ENCODE measurements around the gene TMEM95. TPM values are rescaled to one million over a fixed set of nuclear protein-coding genes. Genes with fewer than 3 reads are reported as not detected.
A peak's percentile ranks its signal among the peaks of the same experiment; 100 is the strongest.

TMEM95 gene
- total and polyA plus RNA-seq, 4 donors = not detected

DNA sequence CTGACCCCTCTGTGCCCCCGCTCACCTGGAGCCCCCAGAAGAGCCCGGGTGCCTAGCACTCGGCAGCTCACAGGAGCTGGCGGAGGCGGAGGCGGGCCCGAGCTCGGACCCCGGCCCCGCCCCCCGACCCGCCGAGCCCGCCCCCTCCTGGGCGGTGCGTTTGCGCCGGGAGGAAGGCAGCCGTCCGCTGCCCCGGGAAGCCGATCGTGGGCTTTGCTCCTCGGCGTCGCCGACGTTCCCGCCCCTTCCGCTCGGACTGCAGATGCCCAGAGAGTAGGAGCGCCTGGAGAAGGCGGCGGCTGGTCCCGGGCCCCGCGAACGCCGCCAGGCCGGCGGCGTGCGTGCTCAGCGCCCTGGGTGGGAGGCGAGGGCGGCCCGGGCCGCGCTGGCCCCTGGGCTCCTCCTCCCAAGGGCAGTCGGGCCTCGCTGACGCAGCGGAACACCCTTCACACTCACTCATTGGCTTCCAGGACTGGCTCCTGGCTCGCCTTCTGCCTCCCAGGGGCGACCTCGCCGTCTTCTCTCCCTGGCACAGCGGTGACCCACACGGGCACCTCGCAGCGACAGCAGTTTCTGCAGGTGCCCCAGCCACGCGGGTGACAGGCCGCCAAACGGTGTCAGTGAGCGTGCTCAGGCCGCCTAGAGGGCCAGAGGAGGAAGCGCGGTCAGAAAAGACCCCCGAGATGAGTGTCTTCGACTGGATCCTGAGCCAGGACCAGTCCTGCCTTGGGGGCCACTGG is 39.7 kb downstream of the TMEM95 start, which contains the start of gene PLSCR3:
PLSCR3 (minus strand) TSS at position 74 of the 740 bp plus-strand sequence. CDS start 415 bp downstream, outside the sequence.
- Histone ChIP-seq H3K4me3 (ENCODE audit: low read depth in 1 of 3, low read length in 3 of 3) (peak within 1 kb of the TSS; percentile 69 to 85 (median 73)), H3K9me3 (ENCODE audit: control insufficient read depth in 4 of 4, low read length in 3 of 4) (no peaks in the 10 kb centered on the region), H3K4me1 (ENCODE audit: control insufficient read depth in 4 of 4, insufficient read depth in 4 of 4, low read length in 3 of 4) (peaks cover 0 to 15% (median 8%) of the 10 kb centered on the region in 4 donors), H3K9ac (ENCODE audit: low read depth in 1 of 2, low read length in 2 of 2) (peak within 1 kb of the TSS; percentile 79 to 88), H3K27ac (ENCODE audit: low read depth in 1 of 2, low read length in 2 of 2) (peak within 1 kb of the TSS; percentile 74 to 94), H3K36me3 (ENCODE audit: control insufficient read depth in 4 of 4, insufficient read depth in 3 of 4, low read depth in 1 of 4, low read length in 3 of 4) (peaks cover 0 to 6% (median 0%) of the 10 kb centered on the region in 4 donors), H3K27me3 (ENCODE audit: control insufficient read depth in 4 of 4, insufficient read depth in 4 of 4, low read length in 3 of 4) (no peaks in the 10 kb centered on the region)
- DNase-seq (ENCODE audit: low spot score) = peak; percentile 88
- TF ChIP-seq GABPA (IDR thresholded peaks at IDR 0.05 in 1 of 2, conservative IDR thresholded peaks at IDR 0.05 in 1 of 2) (peak in 1 of 2 donors; percentile 40), HNF4A (conservative IDR thresholded peaks at IDR 0.05) (no peak), YY1 (IDR thresholded peaks at IDR 0.05) (peak; percentile 39)
- TF ChIP-seq, protein P1, sequence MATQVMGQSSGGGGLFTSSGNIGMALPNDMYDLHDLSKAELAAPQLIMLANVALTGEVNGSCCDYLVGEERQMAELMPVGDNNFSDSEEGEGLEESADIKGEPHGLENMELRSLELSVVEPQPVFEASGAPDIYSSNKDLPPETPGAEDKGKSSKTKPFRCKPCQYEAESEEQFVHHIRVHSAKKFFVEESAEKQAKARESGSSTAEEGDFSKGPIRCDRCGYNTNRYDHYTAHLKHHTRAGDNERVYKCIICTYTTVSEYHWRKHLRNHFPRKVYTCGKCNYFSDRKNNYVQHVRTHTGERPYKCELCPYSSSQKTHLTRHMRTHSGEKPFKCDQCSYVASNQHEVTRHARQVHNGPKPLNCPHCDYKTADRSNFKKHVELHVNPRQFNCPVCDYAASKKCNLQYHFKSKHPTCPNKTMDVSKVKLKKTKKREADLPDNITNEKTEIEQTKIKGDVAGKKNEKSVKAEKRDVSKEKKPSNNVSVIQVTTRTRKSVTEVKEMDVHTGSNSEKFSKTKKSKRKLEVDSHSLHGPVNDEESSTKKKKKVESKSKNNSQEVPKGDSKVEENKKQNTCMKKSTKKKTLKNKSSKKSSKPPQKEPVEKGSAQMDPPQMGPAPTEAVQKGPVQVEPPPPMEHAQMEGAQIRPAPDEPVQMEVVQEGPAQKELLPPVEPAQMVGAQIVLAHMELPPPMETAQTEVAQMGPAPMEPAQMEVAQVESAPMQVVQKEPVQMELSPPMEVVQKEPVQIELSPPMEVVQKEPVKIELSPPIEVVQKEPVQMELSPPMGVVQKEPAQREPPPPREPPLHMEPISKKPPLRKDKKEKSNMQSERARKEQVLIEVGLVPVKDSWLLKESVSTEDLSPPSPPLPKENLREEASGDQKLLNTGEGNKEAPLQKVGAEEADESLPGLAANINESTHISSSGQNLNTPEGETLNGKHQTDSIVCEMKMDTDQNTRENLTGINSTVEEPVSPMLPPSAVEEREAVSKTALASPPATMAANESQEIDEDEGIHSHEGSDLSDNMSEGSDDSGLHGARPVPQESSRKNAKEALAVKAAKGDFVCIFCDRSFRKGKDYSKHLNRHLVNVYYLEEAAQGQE (IDR thresholded peaks at IDR 0.05) = peak; percentile 17
- under 1% methylated on average over 71 of the region's 71 CpGs for WGBS

DNA sequence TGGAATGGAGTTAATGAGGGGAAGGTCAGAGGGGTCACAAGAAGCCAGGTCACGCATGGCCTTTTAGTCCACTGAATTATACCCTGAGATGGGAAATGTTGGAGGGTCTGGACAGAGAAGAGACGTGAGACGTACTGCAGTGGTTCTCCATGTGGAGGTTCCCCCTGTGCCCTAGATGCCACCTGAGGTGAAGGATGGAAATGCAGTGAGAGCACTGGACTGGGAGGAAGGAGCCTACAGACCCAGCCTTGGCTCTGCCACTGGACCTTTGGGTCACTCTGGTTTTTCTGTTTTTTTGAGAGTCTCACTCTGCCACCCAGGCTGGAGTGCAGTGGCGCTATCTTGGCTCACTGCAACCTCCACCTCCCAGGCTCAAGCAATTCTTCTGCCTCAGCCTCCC is 41.2 kb downstream of the TMEM95 start:
- no peak overlapping the region for H3K27ac ChIP-seq (ENCODE audit: low read depth in 1 of 2, low read length in 2 of 2)
- no peaks in the 10 kb centered on the region for H3K27me3 ChIP-seq (ENCODE audit: control insufficient read depth in 4 of 4, insufficient read depth in 4 of 4, low read length in 3 of 4)
- H3K9me3 ChIP-seq (ENCODE audit: control insufficient read depth in 4 of 4, low read length in 3 of 4) = no peaks in the 10 kb centered on the region
- 91% methylated on average over 4 of the region's 4 CpGs for WGBS
- H3K4me1 ChIP-seq (ENCODE audit: control insufficient read depth in 4 of 4, insufficient read depth in 4 of 4, low read length in 3 of 4) = peaks cover 0 to 15% (median 8%) of the 10 kb centered on the region in 4 donors
- H3K4me3 ChIP-seq (ENCODE audit: low read depth in 1 of 3, low read length in 3 of 3) = no peak overlapping the region
- peaks cover 0 to 2% (median 0%) of the 10 kb centered on the region in 4 donors for H3K36me3 ChIP-seq (ENCODE audit: control insufficient read depth in 4 of 4, insufficient read depth in 3 of 4, low read depth in 1 of 4, low read length in 3 of 4)
- TF ChIP-seq GABPA (IDR thresholded peaks at IDR 0.05 in 1 of 2, conservative IDR thresholded peaks at IDR 0.05 in 1 of 2) (no peak), EGR1 (IDR thresholded peaks at IDR 0.05; ENCODE audit: low read depth in 2 of 2) (no peak), TAF1 (conservative IDR thresholded peaks at IDR 0.05) (no peak), RXRA (IDR thresholded peaks at IDR 0.05) (no peak), JUND (IDR thresholded peaks at IDR 0.05) (no peak)
- TF ChIP-seq, protein P1 (IDR thresholded peaks at IDR 0.05) = no peak
- TF ChIP-seq, protein P2, sequence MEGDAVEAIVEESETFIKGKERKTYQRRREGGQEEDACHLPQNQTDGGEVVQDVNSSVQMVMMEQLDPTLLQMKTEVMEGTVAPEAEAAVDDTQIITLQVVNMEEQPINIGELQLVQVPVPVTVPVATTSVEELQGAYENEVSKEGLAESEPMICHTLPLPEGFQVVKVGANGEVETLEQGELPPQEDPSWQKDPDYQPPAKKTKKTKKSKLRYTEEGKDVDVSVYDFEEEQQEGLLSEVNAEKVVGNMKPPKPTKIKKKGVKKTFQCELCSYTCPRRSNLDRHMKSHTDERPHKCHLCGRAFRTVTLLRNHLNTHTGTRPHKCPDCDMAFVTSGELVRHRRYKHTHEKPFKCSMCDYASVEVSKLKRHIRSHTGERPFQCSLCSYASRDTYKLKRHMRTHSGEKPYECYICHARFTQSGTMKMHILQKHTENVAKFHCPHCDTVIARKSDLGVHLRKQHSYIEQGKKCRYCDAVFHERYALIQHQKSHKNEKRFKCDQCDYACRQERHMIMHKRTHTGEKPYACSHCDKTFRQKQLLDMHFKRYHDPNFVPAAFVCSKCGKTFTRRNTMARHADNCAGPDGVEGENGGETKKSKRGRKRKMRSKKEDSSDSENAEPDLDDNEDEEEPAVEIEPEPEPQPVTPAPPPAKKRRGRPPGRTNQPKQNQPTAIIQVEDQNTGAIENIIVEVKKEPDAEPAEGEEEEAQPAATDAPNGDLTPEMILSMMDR (IDR thresholded peaks at IDR 0.05; ENCODE audit: low read depth, low read length, missing input control) = no peak
- TF ChIP-seq, protein P3, sequence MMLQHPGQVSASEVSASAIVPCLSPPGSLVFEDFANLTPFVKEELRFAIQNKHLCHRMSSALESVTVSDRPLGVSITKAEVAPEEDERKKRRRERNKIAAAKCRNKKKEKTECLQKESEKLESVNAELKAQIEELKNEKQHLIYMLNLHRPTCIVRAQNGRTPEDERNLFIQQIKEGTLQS (IDR thresholded peaks at IDR 0.05) = no peak
- no peak overlapping the region for H3K9ac ChIP-seq (ENCODE audit: low read depth in 1 of 2, low read length in 2 of 2)
- no peak for DNase-seq (ENCODE audit: low spot score)
